GM21423 (cell line): ENCODE data around the gene AXIN2.
"Not testable (repeated sequence)": the region's sequence is repeated elsewhere in the genome, so short reads cannot be mapped to it uniquely, and the experiment has no call there.

Experiments used
- ATAC-seq: cut with Tn5 transposase; IDR thresholded peaks from one replicate; pipeline ENCODE4 v1.9.1; 2021; ENCODE audit warnings: mild to moderate bottlenecking, moderate library complexity; ENCODE audit not compliant: unreplicated experiment

Gene AXIN2

GRCh38 chr17:65523853-65524664 lies 37.4 kb downstream of the AXIN2 start:
- ATAC-seq: no peak

GRCh38 chr17:65523411-65523810 lies 38.0 kb downstream of the AXIN2 start:
- ATAC-seq: no peak

DNA sequence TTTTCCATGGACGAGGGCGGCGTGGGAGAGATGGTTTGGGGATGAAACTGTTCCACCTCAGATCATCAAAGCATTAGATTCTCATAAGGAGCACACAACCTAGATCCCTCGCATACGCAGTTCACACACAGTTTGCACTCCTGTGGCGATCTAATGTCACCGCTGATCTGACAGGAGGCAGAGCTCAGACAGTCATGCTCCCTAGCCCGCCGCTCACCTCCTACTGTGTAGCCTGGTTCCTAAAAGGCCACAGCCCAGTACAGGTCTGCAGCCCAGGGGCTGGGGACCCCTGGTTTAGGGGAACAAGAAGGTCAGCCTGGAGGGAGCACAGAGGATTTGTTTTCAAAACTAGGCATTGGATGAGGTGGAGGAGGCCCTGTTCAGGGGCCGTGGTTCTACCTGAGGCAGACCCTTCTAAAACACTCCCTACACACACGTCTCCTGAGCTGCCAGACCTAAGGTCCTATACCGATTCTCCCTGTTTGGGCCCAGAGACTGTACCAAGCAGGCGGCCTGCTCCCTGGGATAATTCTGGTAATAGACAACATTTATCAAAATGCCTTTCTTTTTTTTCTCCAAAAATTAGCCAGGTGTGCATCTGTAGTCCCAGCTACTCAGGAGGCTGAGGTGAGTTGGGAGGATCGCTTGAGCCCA lies 38.6 kb downstream of the AXIN2 start:
- no peak for ATAC-seq

GRCh38 chr17:65519462-65519861 lies 42.0 kb downstream of the AXIN2 start:
- ATAC-seq: no peak

- ATAC-seq: no peak
These were observed 43.2 kb downstream of the AXIN2 start for GRCh38 chr17:65518256-65518655.

- ATAC-seq: no peak
These were observed 45.2 kb downstream of the AXIN2 start for GRCh38 chr17:65515959-65516948.

DNA sequence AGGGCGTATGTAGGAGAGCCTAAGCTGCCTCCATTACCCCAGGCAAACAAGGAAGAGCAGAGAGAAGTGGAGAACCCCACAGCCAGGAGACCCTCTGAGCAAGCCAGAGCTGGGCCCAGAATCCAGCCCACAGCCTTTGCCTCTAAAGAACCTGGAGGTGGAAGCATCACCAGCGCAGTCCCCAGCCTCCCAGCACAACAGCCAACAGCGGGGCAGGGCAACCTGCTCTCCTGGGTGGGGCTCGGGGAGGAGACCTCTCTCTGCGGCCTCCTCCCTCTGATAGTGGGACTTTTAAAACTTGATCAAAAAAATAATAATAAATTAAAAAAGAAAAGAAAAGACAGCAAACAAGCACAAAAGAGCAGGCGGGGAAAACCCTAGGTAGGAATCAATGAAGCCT lies 45.9 kb downstream of the AXIN2 start:
- ATAC-seq: no peak

DNA sequence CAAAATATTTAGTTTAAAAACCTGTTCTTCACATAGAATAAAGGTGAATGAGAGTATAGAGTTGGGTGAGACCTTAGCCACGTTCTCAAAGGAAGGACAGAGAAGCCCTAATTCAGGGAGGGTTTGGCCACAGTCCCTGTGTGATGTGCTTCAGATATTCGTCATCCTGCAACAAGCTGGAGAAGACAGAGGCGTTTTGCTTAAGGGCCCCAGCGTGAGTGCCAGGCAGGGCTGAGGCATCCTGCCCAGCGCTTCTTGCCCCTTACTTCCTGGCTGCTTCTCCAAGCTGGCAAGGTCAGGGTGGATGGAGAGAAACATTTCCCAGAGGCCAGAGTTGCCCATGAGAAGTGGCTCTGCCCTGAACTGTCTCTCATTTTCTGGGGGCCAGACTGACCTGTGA lies 46.9 kb downstream of the AXIN2 start:
- no peak for ATAC-seq

GRCh38 chr17:65514082-65514481 lies 47.4 kb downstream of the AXIN2 start:
- ATAC-seq: no peak

DNA sequence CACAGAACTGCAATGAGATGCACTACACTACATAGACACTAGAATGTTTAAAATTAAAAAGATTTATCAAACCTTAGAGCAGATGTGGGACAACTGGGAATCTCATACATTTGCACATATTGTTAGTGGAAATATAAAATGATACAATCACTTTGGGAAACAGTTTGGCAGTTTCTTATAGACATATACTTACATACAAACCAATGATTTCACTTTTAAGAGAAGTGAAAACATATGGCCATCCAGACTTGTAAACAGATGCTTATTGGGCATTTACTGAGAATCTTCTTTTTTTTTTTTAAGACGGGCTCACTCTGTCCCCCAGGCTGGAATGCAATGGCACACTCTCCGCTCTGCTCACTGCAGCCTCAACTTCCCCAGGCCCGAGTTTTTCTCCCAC lies 50.1 kb downstream of the AXIN2 start:
- no peak for ATAC-seq

DNA sequence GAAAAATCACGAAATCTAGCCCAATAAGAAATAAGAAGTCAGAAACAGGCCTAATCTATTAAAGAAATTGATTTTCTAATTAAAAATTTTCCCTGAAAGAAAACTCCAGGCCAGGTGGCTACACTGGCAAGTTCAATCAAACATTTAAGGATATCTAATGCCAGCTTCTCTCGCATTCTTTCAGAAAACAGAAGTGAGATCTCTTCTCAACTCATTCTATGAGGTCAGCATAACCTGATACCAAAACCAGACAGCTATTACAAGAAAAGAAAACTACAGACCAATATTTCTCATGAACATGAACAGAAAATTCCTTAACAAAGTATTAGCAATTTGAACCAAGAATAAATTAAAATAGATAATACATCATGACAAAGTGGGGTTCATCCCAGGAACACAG lies 52.4 kb downstream of the AXIN2 start:
- no peak for ATAC-seq

- not testable (repeated sequence) for ATAC-seq
These were observed 56.8 kb downstream of the AXIN2 start for GRCh38 chr17:65504673-65505072.

- no peak for ATAC-seq
These were observed 57.3 kb downstream of the AXIN2 start for GRCh38 chr17:65504141-65504540.

DNA sequence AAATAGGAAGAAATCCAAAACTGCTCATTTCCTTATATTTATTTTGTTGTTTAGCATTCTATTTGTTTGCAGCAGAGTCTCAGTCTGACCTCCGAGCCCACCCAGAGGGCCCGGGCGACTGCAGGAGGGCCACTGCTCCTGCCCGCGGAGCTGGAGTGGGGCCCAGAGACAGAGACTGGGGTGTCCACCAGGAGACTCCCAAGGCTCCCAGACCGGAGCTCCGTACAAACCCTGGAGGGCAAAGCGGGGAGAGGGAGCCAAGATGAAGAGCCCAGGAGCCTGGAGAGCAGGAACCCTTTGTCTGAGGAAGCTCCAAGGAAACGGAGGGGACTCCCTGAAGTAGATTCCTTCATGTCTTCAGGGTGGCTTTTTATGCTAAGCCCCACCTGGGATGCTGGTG lies 57.9 kb downstream of the AXIN2 start:
- no peak for ATAC-seq

DNA sequence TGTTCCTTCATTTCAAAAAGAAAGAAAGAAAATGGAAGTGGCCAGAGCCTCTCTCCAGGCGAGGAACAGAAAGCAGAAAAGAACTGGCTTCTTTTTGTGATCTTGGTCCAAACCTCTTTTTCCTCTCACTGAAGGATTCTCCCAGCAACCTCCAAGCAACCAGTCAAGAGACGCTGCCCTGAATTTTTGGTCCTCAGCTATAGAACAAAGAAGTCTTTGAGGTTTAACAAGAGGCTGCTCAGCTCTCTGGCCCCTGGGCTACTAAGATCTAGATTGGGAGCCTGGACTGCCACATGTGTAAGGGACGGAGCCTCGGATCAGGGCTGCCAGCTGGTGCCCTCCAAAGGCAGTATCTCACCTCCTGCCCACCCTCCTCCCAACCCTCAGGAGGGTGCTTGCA lies 62.6 kb downstream of the AXIN2 start:
- no peak for ATAC-seq

GRCh38 chr17:65496801-65497200 lies 64.6 kb downstream of the AXIN2 start:
- no peak for ATAC-seq

DNA sequence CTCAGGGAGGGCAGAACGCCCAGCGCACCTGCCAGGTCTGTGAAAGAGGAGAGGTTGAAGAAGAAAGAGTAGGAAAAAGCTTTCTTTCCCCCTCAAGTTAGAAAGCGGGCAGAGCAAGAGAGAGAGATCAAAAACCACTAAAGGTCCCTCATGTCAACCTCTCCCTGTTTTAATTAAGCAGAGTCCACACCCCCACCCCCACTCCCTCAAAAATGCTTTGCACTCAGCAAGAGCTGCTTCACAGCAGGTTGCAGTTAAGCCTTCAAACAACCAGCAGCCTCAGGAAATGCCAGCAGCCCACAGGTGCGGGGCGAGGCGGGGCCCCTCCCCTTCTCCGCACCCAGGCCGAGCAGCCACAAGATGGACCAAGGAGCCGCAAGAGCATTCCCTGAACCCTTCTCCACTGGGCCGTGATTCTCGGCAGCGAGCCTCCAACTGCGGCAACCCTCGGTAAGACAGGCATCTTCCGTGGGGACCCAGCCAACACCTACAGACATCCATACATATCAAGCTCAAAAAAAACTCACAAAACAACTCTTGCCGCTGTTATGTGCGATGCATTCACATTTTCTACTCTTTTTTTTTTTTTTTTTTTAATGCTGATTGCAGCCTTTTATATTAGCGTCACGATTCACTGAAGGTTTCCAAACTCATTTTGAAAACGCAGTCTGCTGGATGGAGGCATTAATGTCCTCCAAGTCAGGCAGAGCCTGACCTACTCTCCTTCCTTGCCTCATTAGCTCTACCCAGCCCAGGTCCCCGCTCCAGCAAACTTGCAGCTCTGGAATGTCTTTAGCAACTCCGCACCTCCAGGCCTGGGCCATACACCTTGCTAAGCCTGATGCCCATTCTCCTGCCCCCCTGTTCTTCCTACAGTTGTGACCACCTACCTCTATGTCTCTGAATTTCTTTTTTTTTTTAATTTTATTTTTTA lies 66.1 kb downstream of the AXIN2 start:
- ATAC-seq: no peak

DNA sequence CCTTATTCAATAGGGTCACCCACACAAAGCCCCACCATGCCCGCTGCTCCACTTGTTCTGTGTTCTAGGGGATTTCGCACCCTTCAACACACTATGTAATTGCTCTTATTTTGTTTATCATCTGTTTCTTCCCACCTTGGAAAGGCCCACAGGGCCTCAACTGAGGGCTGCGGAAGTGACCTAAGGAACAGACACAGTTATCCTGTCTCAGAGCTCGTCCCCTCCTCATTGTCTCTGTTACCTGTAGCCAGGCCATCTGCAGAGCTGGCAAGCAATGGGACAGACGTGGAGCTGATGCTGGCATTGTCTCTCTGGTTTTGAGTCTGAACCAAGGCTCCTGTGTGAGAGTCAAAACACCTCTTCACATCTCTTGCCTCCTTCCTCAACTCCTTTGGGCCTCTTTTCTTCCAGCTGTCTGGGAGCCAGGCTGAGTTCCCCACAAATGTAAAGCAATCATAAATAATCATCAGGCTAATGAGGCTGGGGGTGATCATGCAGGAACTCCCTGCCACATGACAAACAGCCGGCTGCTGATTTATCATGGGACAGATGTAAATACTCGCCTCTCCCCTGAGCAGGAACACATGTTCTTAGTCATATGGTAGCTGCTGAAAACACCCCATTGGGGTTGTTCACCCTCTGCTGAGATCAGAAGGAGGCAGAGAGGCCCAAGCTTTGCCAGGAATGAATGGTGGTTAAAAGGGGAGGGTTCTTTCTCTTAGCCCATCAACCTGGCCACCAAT lies 71.9 kb downstream of the AXIN2 start:
- no peak for ATAC-seq

DNA sequence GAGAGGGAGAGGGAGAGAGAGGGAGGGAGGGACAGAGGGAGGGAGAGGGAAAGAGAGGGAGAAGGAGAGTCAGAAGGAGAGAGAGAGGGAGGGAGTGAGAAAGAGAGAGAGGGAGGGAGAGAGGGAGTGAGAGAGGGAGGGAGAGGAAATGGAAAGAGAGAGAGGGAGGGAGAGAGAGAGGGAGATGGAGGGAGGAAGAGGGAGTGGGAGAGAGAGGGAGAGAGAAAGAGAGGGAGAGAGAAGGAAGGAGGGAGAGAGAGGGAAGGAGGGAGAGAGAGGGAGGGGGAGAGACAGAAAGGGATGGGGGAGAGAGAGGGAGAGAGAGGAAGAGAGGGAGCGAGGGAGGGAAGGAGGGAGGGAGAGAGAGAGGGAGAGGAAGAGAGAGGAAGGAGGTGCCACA lies 72.8 kb downstream of the AXIN2 start:
- no peak for ATAC-seq

DNA sequence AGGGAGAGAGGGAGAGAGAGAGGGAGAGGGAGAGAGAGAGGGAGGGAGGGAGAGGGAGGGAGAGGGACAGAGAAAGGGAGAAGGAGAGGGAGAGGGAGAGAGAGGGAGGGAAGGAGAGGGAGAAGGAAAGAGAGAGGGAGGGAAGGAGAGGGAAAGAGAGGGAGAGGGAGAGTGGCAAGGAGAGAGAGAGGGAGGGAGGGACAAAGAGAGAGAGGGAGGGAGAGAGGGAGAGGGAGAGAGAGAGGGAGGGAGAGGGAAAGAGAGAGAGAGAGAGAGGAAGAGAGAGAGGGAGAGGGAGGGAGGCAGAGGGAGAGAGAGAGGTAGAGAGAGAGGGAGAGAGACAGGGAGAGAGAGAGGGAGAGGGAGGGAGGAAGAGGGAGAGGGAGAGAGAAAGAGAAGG lies 73.5 kb downstream of the AXIN2 start:
- no peak for ATAC-seq
